Astrocyte of the spinal cord (primary cell): ENCODE measurements around the gene NUAK2.

Experiments
- DNase-seq: peaks from one replicate; pipeline ENCODE4 v3.0.0; 2011; ENCODE audit warnings: low read depth, low spot score
- H3K4me3 ChIP-seq: 2 replicates; pipeline ENCODE4 v1.5.1; 2011; ENCODE audit warnings: low read depth, mild to moderate bottlenecking, low read length, moderate library complexity
- in situ Hi-C: cut with HindIII; loops from 2 replicates; pipeline ENCODE4 v1.10.0; 2017; ENCODE audit warnings: low sequenced_read_pairs
- TF ChIP-seq, protein P1 (sequence below): IDR thresholded peaks from 2 replicates; pipeline ENCODE4 v1.5.1; 2012; ENCODE audit warnings: low read depth, mild to moderate bottlenecking, low read length, inconsistent platforms

The NUAK2 gene

DNA sequence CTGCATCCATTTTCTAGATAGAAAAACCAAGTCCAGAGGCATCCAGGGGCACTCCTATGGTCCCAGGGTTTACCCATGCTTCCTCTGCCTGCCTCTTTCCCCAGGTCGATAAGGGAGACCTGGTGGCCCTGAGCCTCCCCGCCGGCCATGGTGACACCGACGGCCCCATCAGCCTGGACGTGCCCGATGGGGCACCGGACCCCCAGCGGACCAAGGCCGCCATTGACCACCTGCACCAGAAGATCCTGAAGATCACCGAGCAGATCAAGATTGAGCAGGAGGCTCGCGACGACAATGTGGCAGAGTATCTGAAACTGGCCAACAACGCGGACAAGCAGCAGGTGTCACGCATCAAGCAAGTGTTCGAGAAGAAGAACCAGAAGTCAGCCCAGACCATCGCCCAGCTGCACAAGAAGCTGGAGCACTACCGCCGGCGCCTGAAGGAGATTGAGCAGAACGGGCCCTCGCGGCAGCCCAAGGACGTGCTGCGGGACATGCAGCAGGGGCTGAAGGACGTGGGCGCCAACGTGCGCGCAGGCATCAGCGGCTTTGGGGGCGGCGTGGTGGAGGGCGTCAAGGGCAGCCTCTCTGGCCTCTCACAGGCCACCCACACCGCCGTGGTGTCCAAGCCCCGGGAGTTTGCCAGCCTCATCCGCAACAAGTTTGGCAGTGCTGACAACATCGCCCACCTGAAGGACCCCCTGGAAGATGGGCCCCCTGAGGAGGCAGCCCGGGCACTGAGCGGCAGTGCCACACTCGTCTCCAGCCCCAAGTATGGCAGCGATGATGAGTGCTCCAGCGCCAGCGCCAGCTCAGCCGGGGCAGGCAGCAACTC, 52.5 kb downstream of the NUAK2 start:
- no peak overlapping the region for H3K4me3 ChIP-seq
- DNase-seq, result no peak
- in situ Hi-C loops, result no loop called here
- TF ChIP-seq, protein P1, sequence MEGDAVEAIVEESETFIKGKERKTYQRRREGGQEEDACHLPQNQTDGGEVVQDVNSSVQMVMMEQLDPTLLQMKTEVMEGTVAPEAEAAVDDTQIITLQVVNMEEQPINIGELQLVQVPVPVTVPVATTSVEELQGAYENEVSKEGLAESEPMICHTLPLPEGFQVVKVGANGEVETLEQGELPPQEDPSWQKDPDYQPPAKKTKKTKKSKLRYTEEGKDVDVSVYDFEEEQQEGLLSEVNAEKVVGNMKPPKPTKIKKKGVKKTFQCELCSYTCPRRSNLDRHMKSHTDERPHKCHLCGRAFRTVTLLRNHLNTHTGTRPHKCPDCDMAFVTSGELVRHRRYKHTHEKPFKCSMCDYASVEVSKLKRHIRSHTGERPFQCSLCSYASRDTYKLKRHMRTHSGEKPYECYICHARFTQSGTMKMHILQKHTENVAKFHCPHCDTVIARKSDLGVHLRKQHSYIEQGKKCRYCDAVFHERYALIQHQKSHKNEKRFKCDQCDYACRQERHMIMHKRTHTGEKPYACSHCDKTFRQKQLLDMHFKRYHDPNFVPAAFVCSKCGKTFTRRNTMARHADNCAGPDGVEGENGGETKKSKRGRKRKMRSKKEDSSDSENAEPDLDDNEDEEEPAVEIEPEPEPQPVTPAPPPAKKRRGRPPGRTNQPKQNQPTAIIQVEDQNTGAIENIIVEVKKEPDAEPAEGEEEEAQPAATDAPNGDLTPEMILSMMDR, result no peak

DNA sequence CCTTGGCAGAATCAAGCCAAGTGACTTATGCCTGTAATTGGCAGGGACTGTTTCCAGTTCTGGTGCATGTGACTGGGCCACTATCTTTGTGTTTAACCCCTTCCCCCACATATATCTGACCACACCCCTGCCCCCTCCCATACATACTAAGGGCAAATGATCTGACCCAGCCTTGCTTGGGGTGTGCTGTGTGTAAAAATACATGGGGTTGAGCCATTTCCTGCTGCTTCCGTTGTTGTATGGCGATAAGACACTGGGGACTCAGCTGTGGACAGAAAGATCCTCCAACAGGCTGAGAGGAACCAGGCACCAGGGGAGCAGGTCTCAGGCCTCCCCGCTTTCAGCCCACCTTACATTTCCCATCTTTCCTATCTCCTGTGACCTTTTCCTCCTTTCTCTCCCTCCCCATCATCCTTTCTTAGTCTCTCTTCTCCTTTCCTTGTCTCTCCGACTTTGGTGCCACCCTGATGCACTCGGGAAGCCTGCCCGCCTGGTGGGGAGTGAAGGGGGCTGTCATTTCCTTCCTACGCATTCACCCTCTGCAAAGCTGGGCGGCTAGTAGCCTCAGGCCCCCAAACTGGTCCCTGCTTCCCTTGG, 54.1 kb downstream of the NUAK2 start:
- in situ Hi-C loops, result no loop called here
- TF ChIP-seq, protein P1, result no peak
- DNase-seq, result no peak
- no peak overlapping the region for H3K4me3 ChIP-seq

DNA sequence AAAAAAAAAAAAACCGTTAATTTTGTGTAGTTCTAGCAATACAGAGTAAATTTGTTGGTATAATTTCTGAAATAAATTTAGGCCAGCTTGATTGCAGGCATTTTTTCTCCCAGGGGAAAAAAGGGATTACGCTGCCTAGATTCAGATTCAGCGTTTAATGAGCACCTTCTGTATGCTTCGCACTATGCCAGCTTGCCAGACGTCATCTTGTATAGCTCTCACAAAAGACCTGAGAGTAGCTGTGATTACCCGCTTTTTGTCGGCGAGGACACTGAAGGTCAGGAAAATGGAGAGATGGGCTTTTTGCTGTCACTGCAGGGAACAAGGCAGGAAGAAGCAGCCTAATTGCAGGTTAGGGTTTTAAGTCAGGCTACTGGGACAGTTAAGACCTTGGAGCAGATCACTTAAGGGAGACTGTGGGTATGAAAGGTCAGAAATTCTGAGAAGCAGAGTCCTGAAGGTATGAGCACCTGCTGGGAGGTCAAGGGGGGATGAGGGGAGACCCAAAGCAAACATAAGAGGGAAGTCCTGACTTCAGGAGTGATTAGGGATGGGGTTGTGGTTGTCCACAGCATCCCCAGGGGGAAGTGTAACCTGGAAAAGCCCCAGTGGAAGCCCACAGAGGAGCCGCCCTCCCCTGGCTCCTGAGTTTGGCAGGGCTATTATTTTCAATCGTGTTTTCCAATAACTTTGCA, 54.8 kb downstream of the NUAK2 start:
- in situ Hi-C loops, result no loop called here
- H3K4me3 ChIP-seq, result no peak overlapping the region
- no peak for DNase-seq
- TF ChIP-seq, protein P1, result no peak

DNA sequence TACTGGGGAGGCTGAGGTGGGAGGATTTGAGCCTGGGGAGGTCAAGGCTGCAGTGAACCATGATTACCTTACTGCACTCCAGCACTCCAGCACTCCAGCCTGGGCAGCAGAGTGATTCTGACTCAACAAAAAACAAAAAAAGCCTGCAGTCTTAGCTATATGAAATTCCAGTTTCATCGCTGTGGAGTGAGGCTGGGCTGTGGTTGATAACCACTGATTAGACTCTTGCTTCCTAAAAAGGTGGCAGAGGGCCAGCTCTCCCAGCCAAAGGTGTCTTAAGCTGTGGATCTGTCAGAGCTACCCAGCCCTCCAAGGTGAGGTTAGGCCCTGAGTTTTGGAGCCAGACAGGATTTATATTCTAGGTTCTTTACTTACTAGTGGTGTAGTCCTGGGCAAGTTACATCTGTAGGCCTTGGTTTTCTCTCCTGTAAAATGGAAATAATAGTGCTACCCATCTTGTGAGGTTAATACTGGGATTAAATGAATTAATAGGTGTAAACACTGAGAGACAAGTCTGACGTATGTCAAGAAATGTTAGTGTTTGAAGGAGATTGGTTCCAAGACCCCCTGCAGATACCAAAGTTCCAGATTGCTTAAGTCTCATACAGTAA, 57.9 kb downstream of the NUAK2 start:
- in situ Hi-C loops, result no loop called here
- DNase-seq, result no peak
- TF ChIP-seq, protein P1, result no peak
- no peak overlapping the region for H3K4me3 ChIP-seq

DNA sequence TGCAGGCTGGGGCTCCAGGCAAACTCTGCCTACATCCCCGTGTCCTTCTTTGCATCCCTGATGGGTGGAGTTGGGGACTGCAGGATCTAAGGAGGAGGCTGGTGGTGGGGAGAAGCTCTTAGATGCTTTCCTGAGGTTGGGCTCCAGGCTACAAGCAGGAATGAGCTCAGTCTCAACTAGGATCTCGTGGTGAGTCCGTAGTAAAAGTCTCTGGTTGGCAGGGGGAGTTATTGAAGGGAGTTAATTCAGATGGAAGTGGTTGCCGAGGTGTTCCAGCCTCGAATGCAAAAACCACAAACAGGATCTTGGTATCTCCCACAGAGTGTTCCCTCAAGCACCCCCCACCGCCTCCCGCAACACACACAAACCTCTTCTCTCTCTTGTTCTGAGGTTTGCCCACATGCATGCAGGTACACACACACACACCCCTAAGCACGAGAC, 58.8 kb downstream of the NUAK2 start:
- H3K4me3 ChIP-seq, result no peak overlapping the region
- no peak for DNase-seq
- TF ChIP-seq, protein P1, result no peak
- in situ Hi-C loops, result no loop called here

DNA sequence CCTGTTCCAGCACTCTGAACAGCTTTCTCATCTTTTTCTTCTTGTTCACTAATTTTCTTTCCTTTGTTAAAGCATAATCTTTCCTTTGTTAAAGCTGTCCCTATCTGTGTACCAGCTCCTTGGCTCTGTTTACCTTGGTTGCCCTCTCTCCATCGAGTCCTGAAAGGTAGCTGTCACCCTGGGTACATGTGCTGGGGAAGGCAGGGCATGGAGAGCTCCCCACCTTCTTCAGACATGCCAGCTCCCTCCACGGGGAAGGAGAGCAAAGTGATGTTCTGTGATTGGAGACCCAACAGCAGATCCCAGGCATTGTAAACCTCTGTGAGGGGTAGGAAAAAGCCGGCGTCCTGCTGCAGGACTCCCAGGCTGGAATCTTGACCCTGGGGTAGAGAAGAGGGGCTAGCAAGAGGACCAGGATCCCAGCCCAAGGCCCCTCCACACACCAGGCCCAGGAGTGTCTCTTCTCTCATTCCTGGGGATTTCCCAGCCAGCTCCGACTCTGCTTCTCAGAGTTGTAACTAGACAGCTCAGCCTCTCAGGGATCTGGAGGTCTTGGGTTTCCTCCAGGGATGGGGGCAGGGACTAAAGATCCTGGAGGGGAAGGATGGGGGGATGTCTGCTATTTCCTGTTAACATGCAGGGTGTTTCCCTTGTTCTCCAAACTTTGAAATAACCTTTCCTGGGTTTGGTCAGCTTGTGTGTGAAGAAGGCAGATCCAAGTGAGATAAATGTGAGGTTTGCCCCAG, 59.4 kb downstream of the NUAK2 start:
- TF ChIP-seq, protein P1, result no peak
- in situ Hi-C loops, result no loop called here
- peak; percentile 36 for DNase-seq
- H3K4me3 ChIP-seq, result no peak overlapping the region
